Vagina (tissue), 2 donors: ENCODE measurements around the gene STARD10.

Source experiments
- POLR2A ChIP-seq, 2 donors: fragments of 450-650 bp; IDR thresholded peaks; one replicate each; pipeline ENCODE4 v1.6.1; 2017; ENCODE audit warnings: antibody characterized with exemption in 2 of 2, mild to moderate bottlenecking in 2 of 2, moderate library complexity in 2 of 2
- POLR2AphosphoS5 ChIP-seq, 2 donors: sonication (generic); formaldehyde crosslinking; IDR thresholded peaks; one replicate each; pipeline ENCODE4 v1.9.0; 2017; ENCODE audit warnings: antibody characterized with exemption in 2 of 2, mild to moderate bottlenecking in 2 of 2, low read depth in 1 of 2; ENCODE audit not compliant: insufficient read depth in 1 of 2
- TF ChIP-seq, protein P1 (sequence below), 3 experiments: fragments of 450-650 bp in 2 of 3; fragments of 200-600 bp in 1 of 3; sonication (generic) in 1 of 3; IDR thresholded peaks; one replicate each; pipeline ENCODE4 v1.5.1; 2017 to 2019; ENCODE audit warnings: antibody characterized with exemption in 3 of 3, mild to moderate bottlenecking in 2 of 3, moderate library complexity in 2 of 3

DNA sequence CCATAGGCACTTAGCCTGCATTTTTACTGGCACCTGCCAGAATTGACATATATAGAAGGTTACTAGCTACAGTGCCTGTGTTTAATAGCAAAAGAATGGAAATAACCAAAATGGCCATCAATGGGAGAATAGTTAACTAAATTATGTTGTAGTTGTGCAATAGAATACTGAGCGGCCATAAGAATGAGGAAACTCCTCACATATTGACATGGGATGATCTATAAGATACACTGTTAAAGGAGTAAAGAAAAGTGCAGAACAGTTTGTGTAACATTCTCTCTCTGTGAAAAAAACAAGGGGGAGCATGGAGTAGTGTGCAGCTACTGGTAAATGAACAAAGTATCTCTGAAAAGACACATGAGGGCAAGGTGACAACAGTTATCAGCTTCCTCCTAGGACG is 63.1 kb downstream of the STARD10 start:
- TF ChIP-seq, protein P1, sequence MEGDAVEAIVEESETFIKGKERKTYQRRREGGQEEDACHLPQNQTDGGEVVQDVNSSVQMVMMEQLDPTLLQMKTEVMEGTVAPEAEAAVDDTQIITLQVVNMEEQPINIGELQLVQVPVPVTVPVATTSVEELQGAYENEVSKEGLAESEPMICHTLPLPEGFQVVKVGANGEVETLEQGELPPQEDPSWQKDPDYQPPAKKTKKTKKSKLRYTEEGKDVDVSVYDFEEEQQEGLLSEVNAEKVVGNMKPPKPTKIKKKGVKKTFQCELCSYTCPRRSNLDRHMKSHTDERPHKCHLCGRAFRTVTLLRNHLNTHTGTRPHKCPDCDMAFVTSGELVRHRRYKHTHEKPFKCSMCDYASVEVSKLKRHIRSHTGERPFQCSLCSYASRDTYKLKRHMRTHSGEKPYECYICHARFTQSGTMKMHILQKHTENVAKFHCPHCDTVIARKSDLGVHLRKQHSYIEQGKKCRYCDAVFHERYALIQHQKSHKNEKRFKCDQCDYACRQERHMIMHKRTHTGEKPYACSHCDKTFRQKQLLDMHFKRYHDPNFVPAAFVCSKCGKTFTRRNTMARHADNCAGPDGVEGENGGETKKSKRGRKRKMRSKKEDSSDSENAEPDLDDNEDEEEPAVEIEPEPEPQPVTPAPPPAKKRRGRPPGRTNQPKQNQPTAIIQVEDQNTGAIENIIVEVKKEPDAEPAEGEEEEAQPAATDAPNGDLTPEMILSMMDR (IDR thresholded peaks at IDR 0.05): no peak
- TF ChIP-seq POLR2A (IDR thresholded peaks at IDR 0.05) (no peak), POLR2AphosphoS5 (IDR thresholded peaks at IDR 0.05; ENCODE audit: insufficient read depth in 1 of 2, low read depth in 1 of 2) (no peak)
